HCEC 1CT (cell line): ENCODE measurements around the gene HSD11B1.
"Not testable (repeated sequence)": the region's sequence is repeated elsewhere in the genome, so short reads cannot be mapped to it uniquely, and the experiment has no call there.

ENCODE experiments used
- DNase-seq: peaks from one replicate; pipeline ENCODE4 v3.0.0-alpha.2; 2017

HSD11B1 gene

GRCh38 chr1:209692296-209692695 lies 12.3 kb upstream of the HSD11B1 start:
- DNase-seq, result no peak

- DNase-seq, result peak; percentile 86
These were observed 11.7 kb upstream of the HSD11B1 start for GRCh38 chr1:209692745-209693504.

GRCh38 chr1:209696673-209697072 lies 8.0 kb upstream of the HSD11B1 start:
- no peak for DNase-seq

- DNase-seq, result no peak
These were observed 7.5 kb upstream of the HSD11B1 start for GRCh38 chr1:209697126-209697525.

GRCh38 chr1:209700686-209701085 lies 4.0 kb upstream of the HSD11B1 start:
- DNase-seq, result not testable (repeated sequence)

- DNase-seq, result no peak
These were observed 1.8 kb upstream of the HSD11B1 start for GRCh38 chr1:209702832-209703231.

GRCh38 chr1:209703834-209704504 lies 677 bp upstream of the HSD11B1 start:
- DNase-seq, result no peak

- DNase-seq, result no peak
These were observed 470 bp downstream of the HSD11B1 start for GRCh38 chr1:209705033-209705598.

GRCh38 chr1:209706622-209707021 lies 2.0 kb downstream of the HSD11B1 start:
- DNase-seq, result no peak

- peak; percentile 52 for DNase-seq
These were observed 2.7 kb downstream of the HSD11B1 start for GRCh38 chr1:209707308-209707707.

GRCh38 chr1:209708297-209708696 lies 3.7 kb downstream of the HSD11B1 start:
- DNase-seq, result no peak

- peak; percentile 32 for DNase-seq
These were observed 5.4 kb downstream of the HSD11B1 start for GRCh38 chr1:209710093-209710492.

- no peak for DNase-seq
These were observed 6.2 kb downstream of the HSD11B1 start for GRCh38 chr1:209710847-209711246.

GRCh38 chr1:209714338-209714737 lies 9.7 kb downstream of the HSD11B1 start:
- no peak for DNase-seq

- no peak for DNase-seq
These were observed 10.7 kb downstream of the HSD11B1 start for GRCh38 chr1:209715314-209715713.

- no peak for DNase-seq
These were observed 13.2 kb downstream of the HSD11B1 start for GRCh38 chr1:209717818-209718217.

GRCh38 chr1:209720326-209720725 lies 15.7 kb downstream of the HSD11B1 start:
- DNase-seq, result peak; percentile 64

- DNase-seq, result peak; percentile 16
These were observed 16.2 kb downstream of the HSD11B1 start for GRCh38 chr1:209720826-209721225.

GRCh38 chr1:209721323-209721722 lies 16.7 kb downstream of the HSD11B1 start:
- no peak for DNase-seq

GRCh38 chr1:209723265-209723664 lies 18.6 kb downstream of the HSD11B1 start:
- DNase-seq, result no peak

- DNase-seq, result no peak
These were observed 19.4 kb downstream of the HSD11B1 start for GRCh38 chr1:209723756-209724693.

- no peak for DNase-seq
These were observed 22.6 kb downstream of the HSD11B1 start for GRCh38 chr1:209727286-209727685.

GRCh38 chr1:209727785-209728184 lies 23.1 kb downstream of the HSD11B1 start:
- DNase-seq, result no peak
